C4-2B (cell line): Measurements from ENCODE around the gene SRBD1.

Experiments used
- H3K27ac ChIP-seq: fragments of 450-650 bp; 2 replicates; pipeline ENCODE4 v1.5.1; 2017
- ZFX ChIP-seq: fragments of 450-650 bp; IDR thresholded peaks from 2 replicates; pipeline ENCODE4 v1.6.1; 2017
- TF ChIP-seq, protein P1 (sequence below): fragments of 450-650 bp; conservative IDR thresholded peaks from 2 replicates; pipeline ENCODE4 v1.5.1; 2017; ENCODE audit warnings: mild to moderate bottlenecking

SRBD1 gene

GRCh38 chr2:45650851-45651414 lies 39.9 kb upstream of the SRBD1 start:
- H3K27ac ChIP-seq: peak overlapping the region; percentile 87
- TF ChIP-seq ZFX: no peak
- TF ChIP-seq, protein P1, sequence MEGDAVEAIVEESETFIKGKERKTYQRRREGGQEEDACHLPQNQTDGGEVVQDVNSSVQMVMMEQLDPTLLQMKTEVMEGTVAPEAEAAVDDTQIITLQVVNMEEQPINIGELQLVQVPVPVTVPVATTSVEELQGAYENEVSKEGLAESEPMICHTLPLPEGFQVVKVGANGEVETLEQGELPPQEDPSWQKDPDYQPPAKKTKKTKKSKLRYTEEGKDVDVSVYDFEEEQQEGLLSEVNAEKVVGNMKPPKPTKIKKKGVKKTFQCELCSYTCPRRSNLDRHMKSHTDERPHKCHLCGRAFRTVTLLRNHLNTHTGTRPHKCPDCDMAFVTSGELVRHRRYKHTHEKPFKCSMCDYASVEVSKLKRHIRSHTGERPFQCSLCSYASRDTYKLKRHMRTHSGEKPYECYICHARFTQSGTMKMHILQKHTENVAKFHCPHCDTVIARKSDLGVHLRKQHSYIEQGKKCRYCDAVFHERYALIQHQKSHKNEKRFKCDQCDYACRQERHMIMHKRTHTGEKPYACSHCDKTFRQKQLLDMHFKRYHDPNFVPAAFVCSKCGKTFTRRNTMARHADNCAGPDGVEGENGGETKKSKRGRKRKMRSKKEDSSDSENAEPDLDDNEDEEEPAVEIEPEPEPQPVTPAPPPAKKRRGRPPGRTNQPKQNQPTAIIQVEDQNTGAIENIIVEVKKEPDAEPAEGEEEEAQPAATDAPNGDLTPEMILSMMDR: peak; percentile 34

GRCh38 chr2:45649858-45650811 lies 39.1 kb upstream of the SRBD1 start:
- peak overlapping the region; percentile 87 for H3K27ac ChIP-seq
- no peak for TF ChIP-seq ZFX
- TF ChIP-seq, protein P1: no peak

DNA sequence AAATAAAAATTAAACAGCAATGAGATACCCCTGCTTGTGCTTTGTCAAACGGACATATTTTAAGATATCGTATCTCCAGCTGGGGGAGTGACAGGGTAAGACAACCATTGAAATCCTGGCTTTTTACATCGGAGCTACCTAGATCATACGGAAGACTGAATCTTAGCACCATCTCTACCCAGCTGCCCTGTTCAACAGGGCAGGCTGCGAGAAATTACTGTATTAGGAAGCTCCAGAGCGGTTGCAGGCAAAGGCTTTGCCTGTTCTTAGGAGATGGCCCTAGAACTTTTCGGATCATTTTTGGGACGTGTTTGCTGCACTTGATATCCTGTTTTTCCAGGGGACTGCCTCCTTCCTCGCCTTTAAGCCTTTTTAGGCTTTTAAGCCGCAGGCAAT lies 38.4 kb upstream of the SRBD1 start:
- TF ChIP-seq, protein P1: no peak
- no peak for TF ChIP-seq ZFX
- peak overlapping the region; percentile 87 for H3K27ac ChIP-seq

GRCh38 chr2:45648636-45649035 lies 37.6 kb upstream of the SRBD1 start:
- H3K27ac ChIP-seq: no peak overlapping the region
- TF ChIP-seq ZFX: no peak
- TF ChIP-seq, protein P1: no peak

DNA sequence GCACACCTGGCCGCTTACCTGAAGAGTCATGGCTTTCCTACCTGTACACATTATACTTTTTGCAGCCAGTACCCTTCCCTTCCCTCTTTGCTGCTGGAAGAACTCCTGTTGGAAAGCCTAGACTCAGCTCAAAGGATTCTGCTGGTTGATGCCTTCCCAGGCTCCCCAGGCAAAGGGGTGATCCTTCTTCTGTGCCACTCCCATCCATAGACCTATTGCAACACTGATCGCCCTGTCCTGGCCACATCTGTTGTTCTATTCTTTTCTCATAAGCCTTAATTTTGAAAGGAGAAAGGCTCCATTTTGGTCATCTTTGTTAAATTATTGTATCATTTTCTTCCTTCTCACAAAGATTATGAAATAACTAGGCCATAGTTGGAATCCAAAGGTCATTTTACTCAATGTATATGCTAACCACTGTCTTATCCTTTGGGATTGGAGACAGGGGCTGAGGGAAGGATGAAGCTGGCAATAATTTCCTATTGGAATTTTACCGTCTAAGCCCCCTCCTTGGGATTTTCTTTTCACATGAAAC lies 37.0 kb upstream of the SRBD1 start:
- no peak overlapping the region for H3K27ac ChIP-seq
- TF ChIP-seq ZFX: no peak
- TF ChIP-seq, protein P1: no peak

DNA sequence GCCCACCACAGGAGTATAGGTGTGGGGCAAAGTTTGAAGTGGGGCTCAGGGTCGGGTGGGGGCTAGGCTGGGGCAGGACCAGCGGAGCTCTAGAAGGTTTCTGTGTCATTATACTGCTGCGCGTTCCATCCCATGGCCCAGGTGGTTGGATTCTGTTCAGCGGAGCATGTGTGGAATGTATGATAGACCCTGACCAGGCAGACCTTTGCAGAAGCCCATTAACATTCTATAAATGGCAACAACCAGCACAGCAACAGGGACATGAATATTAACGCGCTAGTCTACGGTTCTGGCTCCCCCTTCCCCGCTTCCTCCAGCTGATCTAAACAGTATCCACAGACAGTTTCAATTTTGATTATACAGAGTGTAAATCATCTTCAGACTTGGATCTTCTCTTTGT lies 36.3 kb upstream of the SRBD1 start:
- no peak for TF ChIP-seq ZFX
- TF ChIP-seq, protein P1: no peak
- H3K27ac ChIP-seq: no peak overlapping the region

DNA sequence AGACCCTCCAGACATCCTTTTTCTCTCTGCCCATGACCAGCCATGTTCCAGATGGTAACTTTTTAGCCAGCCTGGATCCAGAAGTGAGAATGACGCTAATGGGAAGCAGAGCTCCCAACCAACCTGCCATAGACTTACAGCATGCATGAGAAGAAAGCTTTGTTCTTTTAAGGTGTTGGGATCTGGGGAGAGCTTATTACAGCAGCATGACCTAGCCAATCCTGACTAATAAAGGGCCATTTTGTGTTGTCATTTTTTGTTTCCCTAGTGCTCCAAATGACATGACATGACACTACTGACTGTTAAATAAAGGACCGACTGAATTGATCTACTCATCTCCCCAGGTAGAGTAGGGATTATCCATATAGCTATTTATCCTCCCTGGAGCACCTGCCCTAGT lies 35.2 kb upstream of the SRBD1 start:
- TF ChIP-seq ZFX: no peak
- TF ChIP-seq, protein P1: no peak
- H3K27ac ChIP-seq: no peak overlapping the region
